ENCODE measurements around the gene ATP8A2. TPM values are rescaled to one million over a fixed set of nuclear protein-coding genes. Genes with fewer than 3 reads are reported as not detected.

Gene ATP8A2
- total and polyA plus RNA-seq, 2 of the 4 experiments (the other 2 are of a cell fraction), result 0.02 to 0.18 TPM

- WGBS, 2 experiments (ENCODE audit: extremely low coverage in 2 of 2, insufficient read length in 1 of 2), result no CpG with 5 or more reads among the region's 5 CpGs
- Histone ChIP-seq H3K9ac (ENCODE audit: low read depth, low read length) (no peak overlapping the region), H3K18ac (ENCODE audit: low read depth, low read length) (no peak overlapping the region), H2AK9ac (replicated peaks; ENCODE audit: low read depth, low read length, poor library complexity) (no peak overlapping the region), H4K20me1 (ENCODE audit: insufficient read depth, low read length) (no peaks in the 10 kb centered on the region), H3K4me3 (ENCODE audit: insufficient read depth, low read depth, low read length) (no peak overlapping the region), H4K8ac (ENCODE audit: low read depth in 2 of 2, low read length in 2 of 2) (no peak overlapping the region), H3K9me3 (ENCODE audit: control insufficient read depth, insufficient read depth, low read length) (no peaks in the 10 kb centered on the region), H3K4me2 (ENCODE audit: low read depth, low read length) (no peak overlapping the region), H2AFZ (replicated peaks; ENCODE audit: low read length, poor library complexity) (no peak overlapping the region), H3K9me1 (ENCODE audit: insufficient read depth, low read length) (no peaks in the 10 kb centered on the region), H3K36me3 (ENCODE audit: control insufficient read depth, insufficient read depth, low read length) (no peaks in the 10 kb centered on the region), H3K23ac (ENCODE audit: low read depth, low read length) (no peak overlapping the region), H3K4ac (ENCODE audit: low read depth, low read length) (no peak overlapping the region), H3K14ac (replicated peaks; ENCODE audit: low read depth, low read length) (no peak overlapping the region), H3K4me1 (ENCODE audit: control insufficient read depth, insufficient read depth, low read length) (no peaks in the 10 kb centered on the region), H2BK15ac (ENCODE audit: low read depth, low read length) (no peak overlapping the region), H3K27ac (ENCODE audit: insufficient read depth, low read length) (no peak overlapping the region), H3K56ac (ENCODE audit: extremely low read depth, insufficient read depth, low read length) (no peak overlapping the region), H2BK120ac (ENCODE audit: low read depth, low read length) (no peak overlapping the region), H4K91ac (ENCODE audit: insufficient read depth, low read depth, low read length) (no peak overlapping the region), H2BK20ac (ENCODE audit: low read depth, low read length) (no peak overlapping the region), H4K5ac (ENCODE audit: low read depth, low read length) (no peak overlapping the region), H2BK5ac (ENCODE audit: low read depth, low read length, poor library complexity, severe bottlenecking) (no peak overlapping the region), H3K79me1 (ENCODE audit: low read depth in 1 of 2, low read length in 2 of 2) (no peaks in the 10 kb centered on the region), H2AK5ac (ENCODE audit: low read depth, low read length) (no peak overlapping the region), H3K27me3 (ENCODE audit: control insufficient read depth, insufficient read depth, low read length) (no peaks in the 10 kb centered on the region)
- in situ Hi-C loops (cut with MboI; ENCODE audit: low sequenced_read_pairs) (no loop called here), dilution Hi-C loops (cut with HindIII; ENCODE audit: low sequenced_read_pairs, unreplicated experiment) (no loop called here), intact Hi-C loops (cut with micrococcal nuclease) (no loop called here)
- ChIA-PET POLR2A (ENCODE audit: unreplicated experiment) (no interaction called here), CTCF (no interaction called here)
- TF ChIP-seq CHD1 (IDR thresholded peaks at IDR 0.05; ENCODE audit: low read depth, low read length), result no peak
- TF ChIP-seq MAFK (IDR thresholded peaks at IDR 0.05; ENCODE audit: low read depth, low read length), result no peak
- TF ChIP-seq MAZ (IDR thresholded peaks at IDR 0.05; ENCODE audit: borderline replicate concordance, low read depth, low read length), result no peak
- no peak for TF ChIP-seq USF2 (IDR thresholded peaks at IDR 0.05; ENCODE audit: low read depth, low read length)
- TF ChIP-seq CTCF (conservative IDR thresholded peaks at IDR 0.05; ENCODE audit: low read depth, low read length), result no peak
- TF ChIP-seq RFX5 (IDR thresholded peaks at IDR 0.05; ENCODE audit: low read depth, low read length), result no peak
- TF ChIP-seq NFE2L2 (IDR thresholded peaks at IDR 0.05; ENCODE audit: low read depth, low read length), result no peak
- TF ChIP-seq SMC3 (IDR thresholded peaks at IDR 0.05; ENCODE audit: low read depth, low read length), result no peak
- no peak for TF ChIP-seq CEBPB (IDR thresholded peaks at IDR 0.05; ENCODE audit: low read depth, low read length)
- no peak for TF ChIP-seq RAD21 (IDR thresholded peaks at IDR 0.05; ENCODE audit: low read length)
- no peak for TF ChIP-seq POLR2A (IDR thresholded peaks at IDR 0.05; ENCODE audit: low read depth, low read length)
- TF ChIP-seq MXI1 (IDR thresholded peaks at IDR 0.05; ENCODE audit: borderline replicate concordance, low read depth, low read length), result no peak
- TF ChIP-seq ELK1 (IDR thresholded peaks at IDR 0.05; ENCODE audit: borderline replicate concordance, low read depth, low read length), result no peak
- no peak for TF ChIP-seq FOS (IDR thresholded peaks at IDR 0.05; ENCODE audit: low read depth, low read length)
- no peak for TF ChIP-seq BHLHE40 (IDR thresholded peaks at IDR 0.05; ENCODE audit: low read depth, low read length)
- TF ChIP-seq RCOR1 (IDR thresholded peaks at IDR 0.05; ENCODE audit: insufficient replicate concordance, low read length), result no peak
- BruUV-seq (replicated peaks), result no TSS peak
- no peak for DNase-seq
- ATAC-seq (ENCODE audit: low read depth), result no peak
Measured at GRCh38 chr13:25619897-25620296, 248.1 kb downstream of the ATP8A2 start.
